Heart left ventricle (tissue), 13 donors: ENCODE measurements around the gene PRKG1.

Experiments
- CTCF ChIP-seq, 12 donors: fragments of 200-600 bp; sonication (generic) in 4 of 12; IDR thresholded peaks; one replicate each; pipeline versions ENCODE4 v1.5.0 to v1.8.0; 2018 to 2022; ENCODE audit warnings: antibody characterized with exemption in 12 of 12, mild to moderate bottlenecking in 5 of 12
- POLR2A ChIP-seq, 2 donors: fragments of 450-650 bp; IDR thresholded peaks; one replicate each; pipeline ENCODE4 v1.6.1; 2017; ENCODE audit warnings: antibody characterized with exemption in 2 of 2, mild to moderate bottlenecking in 2 of 2, moderate library complexity in 2 of 2
- donor health status: ischemic (EF 13 %, LVEDD 7.1; RV severe dilation, severe dysfunction).
- donor health status: DM: no; HTN: yes; CAD: no.
- donor health status: DM: no; HTN: no; CAD: no.
- donor health status: ischemic (EF 25% LVEDD 6.9; RV normal size, moderate dysfunction).
- donor health status: ischemic (EF 25% LVEDD 5.7; RV mildly dilated, moderate dysfunction).
- donor health status: ischemic (EF 35%, LVEDD 5.7; RV mildly dilated, moderate dysfunction).
- donor health status: nonischemic (EF 11% LVEDD 7.7; RV severe dilation, severe dysfunction).
- donor health status: DM: yes; HTN: yes; CAD: no.
- donor health status: PGD.
- donor health status: ischemic (EF 29% LVEDD 5.4; RV normal size, mild dysfunction).
- donor health status: nonischemic (EF 23%, LVEDD 6.1; RV moderate dilation, normal function).

DNA sequence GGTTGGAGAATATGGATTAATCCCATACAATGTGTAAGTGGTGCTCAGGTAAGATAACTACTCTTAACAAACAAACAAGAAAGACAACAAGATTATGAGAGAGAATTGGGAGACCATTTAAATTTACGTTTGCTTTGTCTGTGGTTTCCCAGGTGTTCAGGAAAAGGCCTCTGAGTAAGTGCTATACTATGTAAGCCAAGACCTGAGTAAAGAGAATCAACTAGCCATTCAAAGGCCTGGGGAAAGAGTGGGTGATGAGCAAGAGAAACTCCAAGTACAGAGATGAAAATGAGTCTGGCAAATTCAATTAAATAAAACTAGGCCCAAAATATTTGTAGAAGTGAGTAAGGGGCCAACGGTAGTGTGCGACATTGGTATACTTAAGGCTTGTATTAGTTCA is 615.2 kb downstream of the PRKG1 start:
- TF ChIP-seq CTCF (IDR thresholded peaks at IDR 0.05) (no peak), POLR2A (IDR thresholded peaks at IDR 0.05) (no peak)
